ENCODE data around the gene CCND3. TPM values are rescaled to one million over a fixed set of nuclear protein-coding genes. Genes with fewer than 3 reads are reported as not detected.

CCND3 gene
- total and polyA plus RNA-seq, 2 experiments from 2014 or later: 20.0 to 43.1 TPM

GRCh38 chr6:41917528-41917927 lies 24.1 kb downstream of the CCND3 start:
- TF ChIP-seq, protein P1, sequence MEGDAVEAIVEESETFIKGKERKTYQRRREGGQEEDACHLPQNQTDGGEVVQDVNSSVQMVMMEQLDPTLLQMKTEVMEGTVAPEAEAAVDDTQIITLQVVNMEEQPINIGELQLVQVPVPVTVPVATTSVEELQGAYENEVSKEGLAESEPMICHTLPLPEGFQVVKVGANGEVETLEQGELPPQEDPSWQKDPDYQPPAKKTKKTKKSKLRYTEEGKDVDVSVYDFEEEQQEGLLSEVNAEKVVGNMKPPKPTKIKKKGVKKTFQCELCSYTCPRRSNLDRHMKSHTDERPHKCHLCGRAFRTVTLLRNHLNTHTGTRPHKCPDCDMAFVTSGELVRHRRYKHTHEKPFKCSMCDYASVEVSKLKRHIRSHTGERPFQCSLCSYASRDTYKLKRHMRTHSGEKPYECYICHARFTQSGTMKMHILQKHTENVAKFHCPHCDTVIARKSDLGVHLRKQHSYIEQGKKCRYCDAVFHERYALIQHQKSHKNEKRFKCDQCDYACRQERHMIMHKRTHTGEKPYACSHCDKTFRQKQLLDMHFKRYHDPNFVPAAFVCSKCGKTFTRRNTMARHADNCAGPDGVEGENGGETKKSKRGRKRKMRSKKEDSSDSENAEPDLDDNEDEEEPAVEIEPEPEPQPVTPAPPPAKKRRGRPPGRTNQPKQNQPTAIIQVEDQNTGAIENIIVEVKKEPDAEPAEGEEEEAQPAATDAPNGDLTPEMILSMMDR (IDR thresholded peaks at IDR 0.05; ENCODE audit: low read depth, low read length): no peak
- peak in 1 of 2 donors; percentile 91 for DNase-seq (ENCODE audit: low read depth in 1 of 2, low spot score in 1 of 2)
- no peaks in the 10 kb centered on the region for H3K27me3 ChIP-seq
- peaks cover 10% of the 10 kb centered on the region for H3K4me1 ChIP-seq (ENCODE audit: low read depth)
- H3K36me3 ChIP-seq: peaks cover 6% of the 10 kb centered on the region
- H3K27ac ChIP-seq: no peak overlapping the region
- H3K9me3 ChIP-seq (ENCODE audit: low read depth): no peaks in the 10 kb centered on the region
- H3K4me3 ChIP-seq: no peak overlapping the region

GRCh38 chr6:41914869-41915530 lies 26.6 kb downstream of the CCND3 start:
- no peak overlapping the region for H3K4me3 ChIP-seq
- H3K4me1 ChIP-seq (ENCODE audit: low read depth): peaks cover 4% of the 10 kb centered on the region
- TF ChIP-seq, protein P1 (IDR thresholded peaks at IDR 0.05; ENCODE audit: low read depth, low read length): no peak
- peaks cover 6% of the 10 kb centered on the region for H3K36me3 ChIP-seq
- no peaks in the 10 kb centered on the region for H3K27me3 ChIP-seq
- H3K27ac ChIP-seq: no peak overlapping the region
- H3K9me3 ChIP-seq (ENCODE audit: low read depth): no peaks in the 10 kb centered on the region
- no peak for DNase-seq (ENCODE audit: low read depth in 1 of 2, low spot score in 1 of 2)

DNA sequence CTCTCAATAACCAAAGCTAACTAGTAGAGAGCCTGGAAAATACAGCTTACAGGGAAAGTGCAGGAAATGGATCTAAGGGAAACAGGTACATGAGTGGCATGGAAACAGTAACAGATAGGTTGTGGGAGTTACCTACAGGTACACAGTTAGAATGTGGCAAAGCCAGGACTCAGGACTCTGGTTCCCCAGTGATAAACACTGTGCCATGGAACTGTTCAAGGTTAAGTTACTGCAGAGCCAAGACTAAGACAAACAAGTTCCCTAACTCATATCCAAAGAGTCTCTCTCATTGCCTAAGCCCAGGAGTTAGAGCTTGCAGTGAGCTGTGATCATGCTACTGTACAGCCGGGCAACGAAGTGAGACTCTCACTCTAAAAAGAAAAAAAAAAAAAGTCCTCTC lies 27.3 kb downstream of the CCND3 start:
- Histone ChIP-seq H3K36me3 (peaks cover 6% of the 10 kb centered on the region), H3K27ac (no peak overlapping the region), H3K4me1 (ENCODE audit: low read depth) (no peaks in the 10 kb centered on the region), H3K9me3 (ENCODE audit: low read depth) (no peaks in the 10 kb centered on the region), H3K27me3 (no peaks in the 10 kb centered on the region), H3K4me3 (no peak overlapping the region)
- TF ChIP-seq, protein P1 (IDR thresholded peaks at IDR 0.05; ENCODE audit: low read depth, low read length): no peak
- DNase-seq (ENCODE audit: low read depth in 1 of 2, low spot score in 1 of 2): no peak

DNA sequence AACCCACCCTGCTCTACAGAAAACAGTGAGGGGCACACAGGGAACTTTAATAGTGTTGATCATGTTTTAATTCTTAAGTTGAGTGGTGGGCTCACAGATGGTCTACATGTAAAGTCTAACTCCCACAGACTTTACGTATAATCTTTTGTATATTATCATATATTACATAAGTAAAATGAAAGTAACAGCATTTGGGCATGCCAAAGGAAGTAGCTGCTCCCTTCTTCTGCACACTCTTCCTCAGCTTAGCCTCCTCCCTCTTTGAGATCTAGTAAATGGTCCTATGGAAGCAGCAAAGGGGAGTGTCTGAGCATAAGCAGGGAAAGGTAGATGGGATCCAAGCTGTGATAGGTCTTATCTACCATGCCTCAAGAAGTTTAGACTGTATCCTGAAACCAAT lies 31.9 kb downstream of the CCND3 start:
- Histone ChIP-seq H3K4me1 (ENCODE audit: low read depth) (no peaks in the 10 kb centered on the region), H3K27ac (no peak overlapping the region), H3K36me3 (peaks cover 28% of the 10 kb centered on the region), H3K4me3 (no peak overlapping the region), H3K9me3 (ENCODE audit: low read depth) (no peaks in the 10 kb centered on the region), H3K27me3 (no peaks in the 10 kb centered on the region)
- no peak for DNase-seq (ENCODE audit: low read depth in 1 of 2, low spot score in 1 of 2)
- TF ChIP-seq, protein P1 (IDR thresholded peaks at IDR 0.05; ENCODE audit: low read depth, low read length): no peak

GRCh38 chr6:41901882-41902519 lies 39.6 kb downstream of the CCND3 start:
- Histone ChIP-seq H3K27me3 (no peaks in the 10 kb centered on the region), H3K4me3 (no peak overlapping the region), H3K4me1 (ENCODE audit: low read depth) (no peaks in the 10 kb centered on the region), H3K27ac (no peak overlapping the region), H3K9me3 (ENCODE audit: low read depth) (no peaks in the 10 kb centered on the region), H3K36me3 (peaks cover 16% of the 10 kb centered on the region)
- TF ChIP-seq, protein P1 (IDR thresholded peaks at IDR 0.05; ENCODE audit: low read depth, low read length): peak; percentile 28
- DNase-seq (ENCODE audit: low read depth in 1 of 2, low spot score in 1 of 2): peak in 1 of 2 donors; percentile 46
